Transverse colon (tissue), 4 donors: ENCODE measurements around the gene STAT5B. TPM values are rescaled to one million over a fixed set of nuclear protein-coding genes. Genes with fewer than 3 reads are reported as not detected.
"Not testable (repeated sequence)": the region's sequence is repeated elsewhere in the genome, so short reads cannot be mapped to it uniquely, and the experiment has no call there.

Experiments used
- DNase-seq: peaks from one replicate; pipeline ENCODE4 v3.0.0-alpha.2; 2019
- H3K27ac ChIP-seq, 4 donors: fragments of 200-600 bp; sonication (generic); 2 replicates each; pipeline ENCODE4 v1.5.1; 2016 to 2018; ENCODE audit warnings: inconsistent platforms in 4 of 4
- H3K27me3 ChIP-seq: fragments of 200-600 bp; sonication (generic); 2 replicates; pipeline ENCODE4 v1.5.1; 2017; ENCODE audit warnings: inconsistent platforms
- H3K36me3 ChIP-seq, 4 donors: fragments of 200-600 bp; sonication (generic); 2 replicates each; pipeline ENCODE4 v1.5.1; 2017 to 2019; ENCODE audit warnings: inconsistent platforms in 4 of 4
- H3K4me1 ChIP-seq, 4 donors: fragments of 200-600 bp; sonication (generic); 2 replicates each; pipeline ENCODE4 v1.5.1; 2017 to 2020; ENCODE audit warnings: inconsistent platforms in 4 of 4
- H3K4me3 ChIP-seq, 4 donors: fragments of 200-600 bp; sonication (generic); 1 replicate in 1 of 4; 2 replicates in 3 of 4; pipeline versions ENCODE4 v1.5.1 to v1.6.1; 2017 to 2019; ENCODE audit warnings: inconsistent platforms in 4 of 4
- H3K9me3 ChIP-seq, 2 donors: fragments of 200-600 bp; sonication (generic); 2 replicates each; pipeline ENCODE4 v1.5.1; 2017 to 2019; ENCODE audit warnings: inconsistent platforms in 2 of 2
- CTCF ChIP-seq, 5 experiments: fragments of 200-600 bp in 3 of 5; fragments of 450-650 bp in 2 of 5; sonication (generic) in 3 of 5; IDR thresholded peaks; 1 replicate in 2 of 5; 2 replicates in 3 of 5; pipeline ENCODE4 v1.5.1; 2016 to 2017; ENCODE audit warnings: antibody characterized with exemption in 5 of 5, inconsistent platforms in 3 of 5, mild to moderate bottlenecking in 2 of 5, moderate library complexity in 1 of 5
- EP300 ChIP-seq: sonication (generic); formaldehyde crosslinking; IDR thresholded peaks from one replicate; pipeline ENCODE4 v1.6.1; 2017; ENCODE audit warnings: antibody characterized with exemption, low read depth
- POLR2A ChIP-seq: fragments of 450-650 bp; IDR thresholded peaks from one replicate; pipeline ENCODE4 v1.6.1; 2016; ENCODE audit warnings: antibody characterized with exemption, mild to moderate bottlenecking, moderate library complexity
- POLR2AphosphoS5 ChIP-seq, 3 donors: sonication (generic); formaldehyde crosslinking; IDR thresholded peaks; one replicate each; pipeline ENCODE4 v1.6.1; 2016; ENCODE audit warnings: antibody characterized with exemption in 3 of 3
- WGBS, 2 donors: methylation state at CpG; one replicate each; pipeline ENCODE4 v1.1.5; 2018; ENCODE audit warnings: low coverage in 1 of 2; 5-methylcytosine and 5-hydroxymethylcytosine counted together
- in situ Hi-C, 4 donors: fragments of 200-750 bp; cut with MboI; loops; one replicate each; pipeline versions ENCODE4 v1.15.0 to v1.15.1; 2017; ENCODE audit warnings: low sequenced_read_pairs in 3 of 4, low pct_ligation_motif_present in 1 of 4, low pct_unique_long_range_greater_than_20kb in 1 of 4
- intact Hi-C: fragments of 100-400 bp; cut with DNase I; formaldehyde crosslinking; loops from one replicate; pipeline ENCODE4 v1.15.1; 2023; ENCODE audit warnings: low total_unique reads
- total RNA-seq, 4 donors: library from RNA; depleted of rRNA; stranded (reverse); fragments of >200 nt; gene quantifications; one replicate each; pipeline ENCODE4 v1.1.0, GENCODE V29; 2016

STAT5B gene
- total RNA-seq, 4 donors from 2014 or later = 51.3 to 151 (median 79.1) TPM

- peaks cover 0 to 27% (median 11%) of the 10 kb centered on the region in 4 donors for H3K36me3 ChIP-seq
- in situ Hi-C loops (loop anchor here in 1 of 4 donors (25.0 kb wide), 1 partner anchor 207 kb away; no protein-coding TSS in a partner anchor), intact Hi-C loops (no loop called here)
- no peak overlapping the region for H3K4me3 ChIP-seq
- H3K4me1 ChIP-seq = peaks cover under 1 to 3% (median 1%) of the 10 kb centered on the region in 4 donors
- no peak overlapping the region for H3K27ac ChIP-seq
- WGBS, 2 donors = 88% methylated on average over 18 of the region's 18 CpGs; no CpG with 5 or more reads in 1 of the 2 donors
- H3K27me3 ChIP-seq = no peaks in the 10 kb centered on the region
- DNase-seq = no peak
- no peak for TF ChIP-seq POLR2A
- TF ChIP-seq EP300 = no peak
- no peak for TF ChIP-seq POLR2AphosphoS5 (IDR thresholded peaks at IDR 0.05)
- TF ChIP-seq CTCF (IDR thresholded peaks at IDR 0.05) = no peak
- H3K9me3 ChIP-seq = no peaks in the 10 kb centered on the region
Observed at GRCh38 chr17:42305543-42306384, 29.6 kb upstream of the STAT5B start.

- intact Hi-C loops, H3K4me3 ChIP-seq, H3K9me3 ChIP-seq, H3K27ac ChIP-seq, H3K27me3 ChIP-seq, DNase-seq, H3K4me1 ChIP-seq: not testable (repeated sequence)
- H3K36me3 ChIP-seq = peaks cover 0 to 27% (median 11%) of the 10 kb centered on the region in 4 donors
- in situ Hi-C loops = loop anchor here in 1 of 4 donors (25.0 kb wide), 1 partner anchor 207 kb away; no protein-coding TSS in a partner anchor
- WGBS, 2 donors = 97% methylated on average over 6 of the region's 6 CpGs; no CpG with 5 or more reads in 1 of the 2 donors
Observed at GRCh38 chr17:42305031-42305330, 28.8 kb upstream of the STAT5B start.

GRCh38 chr17:42304187-42305030 is 28.2 kb upstream of the STAT5B start:
- Histone ChIP-seq H3K36me3 (peaks cover 0 to 27% (median 12%) of the 10 kb centered on the region in 4 donors), H3K27ac (no peak overlapping the region), H3K4me3 (no peak overlapping the region), H3K27me3 (no peaks in the 10 kb centered on the region), H3K4me1 (no peaks in the 10 kb centered on the region), H3K9me3 (no peaks in the 10 kb centered on the region)
- intact Hi-C loops (no loop called here), in situ Hi-C loops (loop anchor here in 1 of 4 donors (25.0 kb wide), 1 partner anchor 208 kb away; no protein-coding TSS in a partner anchor)
- 97% methylated on average over 16 of the region's 16 CpGs; no CpG with 5 or more reads in 1 of the 2 donors for WGBS, 2 donors
- no peak for TF ChIP-seq POLR2AphosphoS5 (IDR thresholded peaks at IDR 0.05)
- no peak for TF ChIP-seq POLR2A
- no peak for TF ChIP-seq CTCF (IDR thresholded peaks at IDR 0.05)
- no peak for TF ChIP-seq EP300
- DNase-seq = no peak

- Histone ChIP-seq H3K4me1 (no peaks in the 10 kb centered on the region), H3K27ac (no peak overlapping the region), H3K27me3 (no peaks in the 10 kb centered on the region), H3K36me3 (peaks cover 0 to 27% (median 13%) of the 10 kb centered on the region in 4 donors), H3K9me3 (no peaks in the 10 kb centered on the region), H3K4me3 (no peak overlapping the region)
- intact Hi-C loops (no loop called here), in situ Hi-C loops (loop anchor here in 1 of 4 donors (25.0 kb wide), 1 partner anchor 209 kb away; no protein-coding TSS in a partner anchor)
- WGBS, 2 donors = 83% methylated on average over 3 of the region's 3 CpGs; no CpG with 5 or more reads in 1 of the 2 donors
- no peak for DNase-seq
- TF ChIP-seq EP300 = no peak
- no peak for TF ChIP-seq POLR2A
- TF ChIP-seq CTCF (IDR thresholded peaks at IDR 0.05) = no peak
- TF ChIP-seq POLR2AphosphoS5 (IDR thresholded peaks at IDR 0.05) = no peak
Observed at GRCh38 chr17:42303694-42304093, 27.5 kb upstream of the STAT5B start.
